Measurements from ENCODE around the gene TMEM30B.
"Not testable (repeated sequence)": the region's sequence is repeated elsewhere in the genome, so short reads cannot be mapped to it uniquely, and the experiment has no call there.

TMEM30B gene

GRCh38 chr14:61264010-61264571 lies 17.0 kb downstream of the TMEM30B start:
- no peak for DNase-seq

- no peak for DNase-seq
These were observed 19.1 kb downstream of the TMEM30B start for GRCh38 chr14:61262082-61262481.

GRCh38 chr14:61260939-61261776 lies 20.0 kb downstream of the TMEM30B start:
- DNase-seq: no peak

- no peak for DNase-seq
These were observed 22.2 kb downstream of the TMEM30B start for GRCh38 chr14:61258985-61259384.

GRCh38 chr14:61257469-61258057 lies 23.6 kb downstream of the TMEM30B start:
- DNase-seq: no peak

- DNase-seq: no peak
These were observed 24.2 kb downstream of the TMEM30B start for GRCh38 chr14:61256826-61257468.

- DNase-seq: no peak
These were observed 25.2 kb downstream of the TMEM30B start for GRCh38 chr14:61255968-61256367.

- DNase-seq: no peak
These were observed 26.2 kb downstream of the TMEM30B start for GRCh38 chr14:61254808-61255526.

- DNase-seq: no peak
These were observed 27.9 kb downstream of the TMEM30B start for GRCh38 chr14:61253064-61253738.

GRCh38 chr14:61252369-61253063 lies 28.6 kb downstream of the TMEM30B start:
- DNase-seq: peak; percentile 43 to 52

GRCh38 chr14:61250063-61250462 lies 31.1 kb downstream of the TMEM30B start:
- no peak for DNase-seq

- no peak for DNase-seq
These were observed 33.2 kb downstream of the TMEM30B start for GRCh38 chr14:61247935-61248334.

- DNase-seq: no peak
These were observed 34.4 kb downstream of the TMEM30B start for GRCh38 chr14:61246721-61247120.

GRCh38 chr14:61244009-61244408 lies 37.1 kb downstream of the TMEM30B start:
- DNase-seq: no peak

- no peak for DNase-seq
These were observed 40.9 kb downstream of the TMEM30B start for GRCh38 chr14:61240206-61240605.

- not testable (repeated sequence) for DNase-seq
These were observed 41.9 kb downstream of the TMEM30B start for GRCh38 chr14:61239285-61239684.

GRCh38 chr14:61238611-61239245 lies 42.4 kb downstream of the TMEM30B start:
- no peak for DNase-seq

GRCh38 chr14:61234215-61234916 lies 46.8 kb downstream of the TMEM30B start:
- no peak for DNase-seq

GRCh38 chr14:61233436-61233956 lies 47.6 kb downstream of the TMEM30B start:
- DNase-seq: no peak

- DNase-seq: no peak
These were observed 49.3 kb downstream of the TMEM30B start for GRCh38 chr14:61231810-61232209.
